Activated CD4-positive, alpha-beta T cell treated with anti-CD3 and anti-CD28 coated beads, Interleukin-2, amount 10 ng/mL, durations not matched to agents 24 days and 14 days (primary cell): Measurements from ENCODE around the gene SNX18. TPM values are rescaled to one million over a fixed set of nuclear protein-coding genes. Genes with fewer than 3 reads are reported as not detected.
"Not testable (repeated sequence)": the region's sequence is repeated elsewhere in the genome, so short reads cannot be mapped to it uniquely, and the experiment has no call there.

Experiments used
- DNase-seq: peaks from one replicate; pipeline ENCODE4 v3.0.0; 2022
- H3K27ac Mint-ChIP-seq: one replicate; pipeline ENCODE4 v1.8.0; 2022; ENCODE audit warnings: mild to moderate bottlenecking, mixed read lengths
- H3K27me3 Mint-ChIP-seq: one replicate; pipeline ENCODE4 v1.8.0; 2022; ENCODE audit warnings: mixed read lengths
- H3K36me3 Mint-ChIP-seq: one replicate; pipeline ENCODE4 v1.8.0; 2022; ENCODE audit warnings: low read depth, mild to moderate bottlenecking, mixed read lengths
- H3K4me1 Mint-ChIP-seq: one replicate; pipeline ENCODE4 v1.8.0; 2021; ENCODE audit warnings: mixed read lengths
- H3K4me3 Mint-ChIP-seq: one replicate; pipeline ENCODE4 v1.8.0; 2022; ENCODE audit warnings: mild to moderate bottlenecking, moderate library complexity, mixed read lengths
- H3K9me3 Mint-ChIP-seq: one replicate; pipeline ENCODE4 v1.8.0; 2021; ENCODE audit warnings: mixed read lengths
- intact Hi-C: fragments of 100-400 bp; cut with micrococcal nuclease; formaldehyde crosslinking; loops from one replicate; pipeline ENCODE4 v1.15.1; 2023
- total RNA-seq: library from RNA; stranded (reverse); gene quantifications from 2 replicates; pipeline ENCODE4 v1.2.3, GENCODE V29; 2022

SNX18 gene
- total RNA-seq, 1 donor from 2014 or later, result 12.9 TPM

DNA sequence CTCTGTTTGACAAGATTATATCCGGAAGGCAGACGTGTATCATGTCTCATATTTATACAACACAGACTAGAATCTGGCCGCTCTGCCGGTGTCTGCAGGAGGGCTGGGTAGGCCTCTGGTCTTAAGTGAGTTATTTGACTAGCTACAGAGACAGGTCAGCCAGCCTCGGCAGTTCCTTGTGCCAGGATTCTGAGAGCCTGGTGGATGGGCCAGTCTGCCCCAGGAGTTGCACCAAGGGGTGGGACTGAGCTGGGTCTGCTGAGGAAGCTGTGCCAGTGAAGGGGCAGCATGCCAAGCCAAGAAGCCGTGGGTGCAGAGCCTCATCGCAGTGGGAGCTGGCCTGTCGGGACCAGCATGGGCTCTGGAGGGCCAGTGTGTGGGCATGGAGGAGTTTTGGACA lies 7.1 kb downstream of the SNX18 start:
- Mint-ChIP-seq H3K9me3 (no peaks in the 10 kb centered on the region), H3K27me3 (no peaks in the 10 kb centered on the region), H3K4me1 (peaks cover 42% of the 10 kb centered on the region), H3K4me3 (no peak overlapping the region), H3K27ac (no peak overlapping the region), H3K36me3 (peaks cover 21% of the 10 kb centered on the region)
- intact Hi-C loops, result no loop called here
- no peak for DNase-seq

GRCh38 chr5:54525261-54525660 lies 7.7 kb downstream of the SNX18 start:
- Mint-ChIP-seq H3K27me3 (no peaks in the 10 kb centered on the region), H3K4me3 (no peak overlapping the region), H3K9me3 (no peaks in the 10 kb centered on the region), H3K36me3 (peaks cover 20% of the 10 kb centered on the region), H3K4me1 (peaks cover 39% of the 10 kb centered on the region), H3K27ac (no peak overlapping the region)
- DNase-seq, result no peak
- intact Hi-C loops, result no loop called here

DNA sequence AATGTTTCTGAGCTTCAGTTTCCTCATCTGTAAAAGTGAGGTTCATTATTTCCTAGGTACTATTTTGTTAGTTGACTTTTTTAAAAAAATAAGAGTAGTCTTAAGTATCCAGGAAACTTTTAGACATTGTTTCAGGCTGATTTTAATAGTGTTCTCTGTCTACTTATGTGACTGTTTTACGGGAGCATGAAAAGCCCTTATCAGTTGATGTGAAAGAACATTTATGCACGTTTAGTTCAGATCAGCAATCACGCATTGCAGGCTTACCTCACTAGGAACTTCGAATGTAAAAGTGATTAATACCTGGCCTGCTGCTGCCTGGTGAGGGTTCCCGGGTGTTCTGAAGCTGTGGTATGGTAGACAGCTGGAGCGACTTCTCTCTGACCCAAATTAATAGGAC lies 8.1 kb downstream of the SNX18 start:
- H3K4me3 Mint-ChIP-seq, result no peak overlapping the region

GRCh38 chr5:54526604-54527288 lies 9.2 kb downstream of the SNX18 start:
- H3K4me1 Mint-ChIP-seq, result peaks cover 35% of the 10 kb centered on the region
- DNase-seq, result no peak
- intact Hi-C loops, result no loop called here
- H3K4me3 Mint-ChIP-seq, result no peak overlapping the region
- no peaks in the 10 kb centered on the region for H3K9me3 Mint-ChIP-seq
- H3K27me3 Mint-ChIP-seq, result no peaks in the 10 kb centered on the region
- H3K36me3 Mint-ChIP-seq, result peaks cover 16% of the 10 kb centered on the region
- no peak overlapping the region for H3K27ac Mint-ChIP-seq

More for the DNA sequence above, 8.1 kb downstream of the SNX18 start:
- DNase-seq, result no peak
- H3K9me3 Mint-ChIP-seq, result no peaks in the 10 kb centered on the region
- no peaks in the 10 kb centered on the region for H3K27me3 Mint-ChIP-seq
- intact Hi-C loops, result no loop called here
- H3K4me1 Mint-ChIP-seq, result peaks cover 35% of the 10 kb centered on the region
- no peak overlapping the region for H3K27ac Mint-ChIP-seq
- peaks cover 17% of the 10 kb centered on the region for H3K36me3 Mint-ChIP-seq

- Mint-ChIP-seq H3K9me3 (no peaks in the 10 kb centered on the region), H3K4me1 (peaks cover 29% of the 10 kb centered on the region), H3K36me3 (peaks cover 14% of the 10 kb centered on the region), H3K27ac (no peak overlapping the region), H3K27me3 (no peaks in the 10 kb centered on the region), H3K4me3 (no peak overlapping the region)
- intact Hi-C loops, result no loop called here
- DNase-seq, result no peak
Observed at GRCh38 chr5:54528633-54529209, 11.2 kb downstream of the SNX18 start.

DNA sequence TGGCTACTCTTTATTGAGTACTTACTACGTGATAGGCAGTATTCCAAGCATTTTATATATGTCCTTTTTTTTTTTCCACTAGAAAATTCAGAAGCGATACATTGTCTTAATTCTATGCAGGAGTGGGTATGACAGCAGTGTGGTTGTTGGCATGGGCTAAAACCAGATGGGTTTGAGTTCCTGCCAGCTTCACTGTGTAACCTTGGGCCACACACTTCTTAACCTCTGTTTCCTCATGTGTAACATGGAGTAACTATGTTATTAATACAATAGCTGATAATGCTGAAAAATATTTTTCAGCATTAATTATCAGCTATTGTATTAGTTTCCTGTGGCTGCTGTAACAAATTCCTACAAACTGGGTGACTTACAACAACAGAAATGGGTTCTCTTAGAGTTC lies 12.0 kb downstream of the SNX18 start:
- Mint-ChIP-seq H3K27me3 (no peaks in the 10 kb centered on the region), H3K36me3 (peaks cover 14% of the 10 kb centered on the region), H3K27ac (no peak overlapping the region), H3K4me1 (peaks cover 29% of the 10 kb centered on the region), H3K9me3 (no peaks in the 10 kb centered on the region), H3K4me3 (no peak overlapping the region)
- intact Hi-C loops, result no loop called here
- DNase-seq, result no peak

DNA sequence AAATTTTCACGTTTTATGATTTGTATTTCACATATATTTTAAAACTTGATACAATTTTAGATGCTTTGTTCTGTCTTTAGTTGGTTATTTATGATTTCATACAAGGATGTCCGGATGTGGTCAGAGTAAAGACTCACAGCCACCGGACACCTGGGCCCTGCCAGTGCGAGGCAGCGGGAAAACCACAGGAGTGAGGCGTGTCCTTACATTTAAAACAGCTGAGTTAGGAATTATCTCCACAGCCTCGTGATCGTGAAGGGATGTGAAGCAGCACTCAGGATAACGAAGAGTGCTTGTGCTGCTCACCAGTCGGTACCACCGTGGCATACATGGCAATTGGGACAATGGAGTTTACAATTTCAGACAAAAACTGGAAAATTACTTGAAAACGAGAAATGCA lies 14.0 kb downstream of the SNX18 start:
- Mint-ChIP-seq H3K9me3 (no peaks in the 10 kb centered on the region), H3K27ac (no peak overlapping the region), H3K4me1 (peaks cover 25% of the 10 kb centered on the region), H3K4me3 (no peak overlapping the region), H3K36me3 (peaks cover 17% of the 10 kb centered on the region), H3K27me3 (no peaks in the 10 kb centered on the region)
- intact Hi-C loops, result no loop called here
- DNase-seq, result no peak

DNA sequence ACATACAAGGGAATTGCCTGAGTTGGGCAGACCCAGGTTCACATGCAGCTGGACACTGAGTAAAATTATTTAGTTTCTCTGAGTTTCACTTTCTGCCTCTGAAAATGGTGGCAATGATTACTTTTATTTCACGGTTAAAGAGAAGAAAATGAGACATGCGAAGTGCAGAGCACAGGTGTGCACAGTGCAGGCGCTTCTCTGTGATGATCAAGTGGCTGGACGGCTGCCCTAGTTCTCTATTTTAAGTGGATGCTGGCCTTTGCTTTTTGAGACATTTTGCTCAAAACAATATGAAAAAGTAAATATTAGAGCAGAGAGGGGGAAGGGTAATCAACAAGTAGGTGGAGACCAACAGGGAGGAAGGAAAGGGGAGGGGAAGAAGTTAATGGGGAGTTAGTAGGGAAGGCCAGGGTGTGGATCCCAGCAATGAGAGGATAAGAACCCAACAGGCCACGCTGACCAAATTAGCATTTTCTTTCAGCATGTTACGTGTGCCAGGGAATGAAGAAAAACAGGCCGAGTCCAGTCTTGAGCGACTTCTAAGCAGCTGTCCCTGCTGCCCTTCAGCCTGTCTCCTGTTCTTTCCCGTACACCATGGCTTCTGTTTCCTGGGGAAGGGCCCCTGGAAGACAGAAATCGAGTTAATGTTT lies 16.1 kb downstream of the SNX18 start:
- Mint-ChIP-seq H3K27me3 (no peaks in the 10 kb centered on the region), H3K27ac (no peak overlapping the region), H3K9me3 (no peaks in the 10 kb centered on the region), H3K4me1 (peaks cover 28% of the 10 kb centered on the region), H3K4me3 (no peak overlapping the region), H3K36me3 (peaks cover 21% of the 10 kb centered on the region)
- intact Hi-C loops, result no loop called here
- DNase-seq, result no peak

DNA sequence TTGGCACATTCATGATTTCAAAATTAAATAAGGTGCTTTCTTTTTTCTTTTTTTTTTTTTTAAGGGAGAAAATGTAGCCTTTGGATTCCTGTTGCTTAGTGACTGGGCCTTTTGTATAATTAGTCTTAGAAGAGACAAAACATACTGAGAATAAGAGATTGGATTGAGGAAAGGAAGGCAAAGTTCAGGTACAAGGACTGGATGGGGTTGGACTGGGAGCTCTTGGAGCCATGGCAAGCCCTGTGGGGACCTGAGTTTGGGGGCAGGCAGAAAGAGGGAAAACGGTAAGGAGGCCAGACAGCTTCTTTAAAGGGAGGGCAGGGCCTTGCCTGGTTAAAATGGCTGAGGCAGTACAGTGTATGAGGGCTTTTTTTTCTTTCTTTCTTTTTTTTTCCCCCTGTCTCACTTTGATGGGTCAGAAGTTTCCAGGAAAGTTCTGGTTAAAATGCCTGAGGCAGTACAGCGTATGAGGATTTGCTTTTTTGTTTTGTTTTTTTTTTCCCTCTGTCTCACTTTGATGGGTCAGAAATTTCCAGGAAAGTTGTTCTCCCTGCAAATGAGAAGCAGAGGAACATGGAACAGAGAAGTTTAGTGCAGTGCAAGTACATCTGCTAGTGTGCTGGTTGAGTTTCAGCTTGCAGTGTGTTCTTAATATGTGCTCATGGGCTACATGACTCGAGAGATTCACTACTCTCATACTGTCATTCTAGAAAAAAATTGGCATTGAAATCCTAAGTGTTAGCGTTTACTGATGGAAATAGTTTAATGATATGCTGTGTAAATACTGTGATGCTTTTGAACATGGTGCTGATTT lies 16.8 kb downstream of the SNX18 start:
- Mint-ChIP-seq H3K27ac (peak overlapping the region; percentile 36), H3K27me3 (no peaks in the 10 kb centered on the region), H3K9me3 (no peaks in the 10 kb centered on the region), H3K36me3 (peaks cover 24% of the 10 kb centered on the region), H3K4me1 (peaks cover 28% of the 10 kb centered on the region), H3K4me3 (no peak overlapping the region)
- intact Hi-C loops, result no loop called here
- DNase-seq, result no peak

DNA sequence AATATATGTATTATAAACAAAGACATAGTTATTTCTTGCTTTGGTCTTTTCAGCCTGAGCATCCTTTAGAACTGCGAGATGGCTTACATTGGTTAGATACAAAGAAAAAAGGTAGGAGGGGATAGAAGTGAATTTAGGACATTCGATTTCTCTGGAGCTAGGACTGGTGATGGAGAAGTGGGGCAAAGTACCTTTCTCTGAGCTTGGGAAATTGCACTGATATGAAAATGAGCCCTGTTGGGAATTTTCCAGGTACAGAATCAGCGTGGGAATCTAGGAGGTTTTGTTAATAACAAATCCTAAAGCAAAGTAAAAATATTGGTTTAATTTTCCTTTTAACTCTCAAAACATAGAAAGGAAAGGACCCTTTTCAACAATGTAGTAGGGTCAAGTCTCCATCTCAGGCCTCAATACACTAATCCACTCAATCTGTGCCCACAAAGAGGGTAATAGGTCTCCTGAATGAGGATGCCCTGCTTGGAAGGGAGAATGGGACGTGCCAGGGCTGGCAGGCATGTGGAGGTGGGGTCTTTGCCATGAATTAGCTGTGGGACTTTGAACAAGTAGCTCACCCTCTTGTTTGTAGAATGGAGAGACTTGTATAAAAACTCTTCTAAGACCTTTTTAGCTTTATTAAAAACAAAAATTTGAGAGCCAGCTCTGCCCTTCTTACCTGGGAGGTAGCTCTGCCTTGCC lies 17.7 kb downstream of the SNX18 start:
- intact Hi-C loops, result no loop called here
- Mint-ChIP-seq H3K36me3 (peaks cover 24% of the 10 kb centered on the region), H3K9me3 (no peaks in the 10 kb centered on the region), H3K4me3 (no peak overlapping the region), H3K27me3 (no peaks in the 10 kb centered on the region), H3K4me1 (peaks cover 28% of the 10 kb centered on the region), H3K27ac (no peak overlapping the region)
- DNase-seq, result no peak

DNA sequence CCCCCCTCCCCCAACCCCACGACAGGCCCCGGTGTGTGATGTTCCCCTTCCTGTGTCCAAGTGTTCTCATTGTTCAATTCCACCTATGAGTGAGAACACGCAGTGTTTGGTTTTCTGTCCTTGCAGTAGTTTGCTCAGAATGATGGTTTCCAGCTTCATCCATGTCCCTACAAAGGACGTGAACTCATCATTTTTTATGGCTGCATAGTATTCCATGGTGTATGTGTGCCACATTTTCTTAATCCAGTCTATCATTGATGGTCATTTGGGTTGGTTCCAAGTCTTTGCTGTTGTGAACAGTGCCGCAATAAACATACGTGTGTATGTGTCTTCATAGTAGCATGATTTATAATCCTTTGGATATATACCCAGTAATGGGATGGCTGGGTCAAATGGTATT lies 18.8 kb downstream of the SNX18 start:
- intact Hi-C loops, H3K4me3 Mint-ChIP-seq, H3K27me3 Mint-ChIP-seq, H3K27ac Mint-ChIP-seq, H3K9me3 Mint-ChIP-seq, DNase-seq: not testable (repeated sequence)
- Mint-ChIP-seq H3K4me1 (peaks cover 23% of the 10 kb centered on the region), H3K36me3 (peaks cover 21% of the 10 kb centered on the region)

- H3K4me3 Mint-ChIP-seq, DNase-seq, H3K9me3 Mint-ChIP-seq, H3K27me3 Mint-ChIP-seq, H3K27ac Mint-ChIP-seq, intact Hi-C loops: not testable (repeated sequence)
- Mint-ChIP-seq H3K4me1 (peaks cover 22% of the 10 kb centered on the region), H3K36me3 (peaks cover 20% of the 10 kb centered on the region)
Observed at GRCh38 chr5:54536861-54537260, 19.3 kb downstream of the SNX18 start.

DNA sequence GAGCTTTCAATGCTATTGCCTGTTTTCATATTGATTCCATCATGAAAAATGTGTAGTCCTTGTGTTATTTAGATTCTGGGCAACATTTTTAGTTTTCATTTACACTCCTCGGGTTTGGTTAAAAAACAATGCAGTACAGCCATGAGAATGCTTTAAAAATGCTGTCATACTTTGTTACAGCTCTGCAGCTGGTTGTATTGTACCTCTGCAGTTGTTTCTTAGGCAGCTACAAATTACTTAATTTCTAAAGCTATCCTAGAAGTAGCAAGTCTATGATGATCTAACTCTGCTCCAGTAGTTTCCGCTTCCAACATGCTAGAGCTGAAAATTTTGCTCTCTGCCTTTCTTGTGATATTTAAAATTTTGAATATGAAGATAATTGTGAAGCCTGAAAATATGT lies 20.2 kb downstream of the SNX18 start:
- Mint-ChIP-seq H3K27ac (no peak overlapping the region), H3K4me3 (no peak overlapping the region)
- intact Hi-C loops, result no loop called here

More for the DNA sequence above, 20.2 kb downstream of the SNX18 start:
- Mint-ChIP-seq H3K36me3 (peaks cover 20% of the 10 kb centered on the region), H3K4me1 (peaks cover 23% of the 10 kb centered on the region), H3K9me3 (no peaks in the 10 kb centered on the region), H3K27me3 (no peaks in the 10 kb centered on the region)
- no peak for DNase-seq
